Tibial artery (tissue), 4 donors: Measurements from ENCODE around the gene CNNM3.
A peak's percentile ranks its signal among the peaks of the same experiment; 100 is the strongest.

Experiments
- DNase-seq, 2 donors: peaks; one replicate each; pipeline ENCODE4 v3.0.0-alpha.2; 2019
- H3K27ac ChIP-seq, 2 donors: fragments of 200-600 bp; sonication (generic) in 1 of 2; 1 replicate in 1 of 2; 2 replicates in 1 of 2; pipeline ENCODE4 v1.5.1; 2018 to 2019; ENCODE audit warnings: mild to moderate bottlenecking in 1 of 2
- H3K27me3 ChIP-seq, 2 donors: fragments of 200-600 bp; sonication (generic) in 1 of 2; one replicate each; pipeline versions ENCODE4 v1.5.1 to v1.6.0; 2016 to 2019
- H3K36me3 ChIP-seq, 3 donors: fragments of 200-600 bp; sonication (generic) in 2 of 3; one replicate each; pipeline ENCODE4 v1.5.1; 2016 to 2019; ENCODE audit warnings: mild to moderate bottlenecking in 2 of 3
- H3K4me1 ChIP-seq, 4 donors: fragments of 200-600 bp; sonication (generic) in 2 of 4; 1 replicate in 3 of 4; 2 replicates in 1 of 4; pipeline ENCODE4 v1.5.1; 2016 to 2019
- H3K4me3 ChIP-seq, 2 donors: fragments of 200-600 bp; sonication (generic) in 1 of 2; 1 replicate in 1 of 2; 2 replicates in 1 of 2; pipeline ENCODE4 v1.5.1; 2018 to 2019; ENCODE audit warnings: mild to moderate bottlenecking in 2 of 2
- H3K9me3 ChIP-seq, 3 donors: fragments of 200-600 bp; sonication (generic) in 1 of 3; one replicate each; pipeline ENCODE4 v1.5.1; 2016 to 2019
- intact Hi-C: fragments of 100-400 bp; cut with DNase I; formaldehyde crosslinking; loops from one replicate; pipeline ENCODE4 v1.15.0; 2023; ENCODE audit warnings: low total_unique reads
- TF ChIP-seq, protein P1 (sequence below), 2 experiments: fragments of 200-600 bp in 1 of 2; fragments of 450-650 bp in 1 of 2; IDR thresholded peaks; one replicate each; pipeline ENCODE4 v1.5.1; 2017 to 2019; ENCODE audit warnings: antibody characterized with exemption in 2 of 2, mild to moderate bottlenecking in 1 of 2, moderate library complexity in 1 of 2

Gene CNNM3

DNA sequence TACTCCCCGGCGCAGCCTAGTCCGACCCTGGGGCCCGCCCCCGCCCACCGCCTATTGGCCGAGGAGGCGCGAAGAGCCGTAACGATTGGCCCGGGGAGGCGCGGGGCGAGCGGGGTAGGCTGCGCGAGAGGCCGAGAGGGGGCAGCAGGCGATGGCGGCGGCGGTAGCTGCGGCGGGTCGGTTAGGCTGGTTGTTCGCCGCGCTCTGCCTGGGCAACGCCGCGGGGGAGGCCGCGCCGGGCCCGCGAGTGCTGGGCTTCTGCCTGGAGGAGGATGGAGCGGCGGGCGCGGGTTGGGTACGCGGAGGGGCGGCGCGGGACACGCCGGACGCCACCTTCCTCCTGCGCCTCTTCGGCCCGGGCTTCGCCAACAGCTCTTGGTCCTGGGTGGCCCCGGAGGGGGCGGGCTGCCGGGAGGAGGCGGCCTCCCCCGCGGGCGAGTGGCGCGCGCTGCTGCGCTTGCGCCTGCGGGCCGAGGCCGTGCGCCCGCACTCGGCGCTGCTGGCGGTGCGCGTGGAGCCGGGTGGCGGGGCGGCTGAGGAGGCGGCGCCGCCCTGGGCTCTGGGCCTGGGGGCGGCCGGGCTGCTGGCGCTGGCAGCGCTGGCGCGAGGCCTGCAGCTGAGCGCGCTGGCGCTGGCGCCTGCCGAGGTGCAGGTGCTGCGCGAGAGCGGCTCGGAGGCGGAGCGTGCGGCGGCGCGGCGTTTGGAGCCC, at the start of gene CNNM3:
Gene CNNM3, plus strand, starts transcription at position 142 of the 709 bp plus-strand sequence. Its CDS starts 10 bp downstream, at position 152.
- Histone ChIP-seq H3K27me3 (no peaks in the 10 kb centered on the region), H3K36me3 (peaks cover 0 to 16% (median under 1%) of the 10 kb centered on the region in 3 donors), H3K27ac (peak within 1 kb of the TSS; percentile 77 to 95), H3K9me3 (no peaks in the 10 kb centered on the region), H3K4me3 (peak within 1 kb of the TSS; percentile 58 to 85), H3K4me1 (peaks cover 0 to 58% (median 40%) of the 10 kb centered on the region in 4 donors)
- TF ChIP-seq, protein P1, sequence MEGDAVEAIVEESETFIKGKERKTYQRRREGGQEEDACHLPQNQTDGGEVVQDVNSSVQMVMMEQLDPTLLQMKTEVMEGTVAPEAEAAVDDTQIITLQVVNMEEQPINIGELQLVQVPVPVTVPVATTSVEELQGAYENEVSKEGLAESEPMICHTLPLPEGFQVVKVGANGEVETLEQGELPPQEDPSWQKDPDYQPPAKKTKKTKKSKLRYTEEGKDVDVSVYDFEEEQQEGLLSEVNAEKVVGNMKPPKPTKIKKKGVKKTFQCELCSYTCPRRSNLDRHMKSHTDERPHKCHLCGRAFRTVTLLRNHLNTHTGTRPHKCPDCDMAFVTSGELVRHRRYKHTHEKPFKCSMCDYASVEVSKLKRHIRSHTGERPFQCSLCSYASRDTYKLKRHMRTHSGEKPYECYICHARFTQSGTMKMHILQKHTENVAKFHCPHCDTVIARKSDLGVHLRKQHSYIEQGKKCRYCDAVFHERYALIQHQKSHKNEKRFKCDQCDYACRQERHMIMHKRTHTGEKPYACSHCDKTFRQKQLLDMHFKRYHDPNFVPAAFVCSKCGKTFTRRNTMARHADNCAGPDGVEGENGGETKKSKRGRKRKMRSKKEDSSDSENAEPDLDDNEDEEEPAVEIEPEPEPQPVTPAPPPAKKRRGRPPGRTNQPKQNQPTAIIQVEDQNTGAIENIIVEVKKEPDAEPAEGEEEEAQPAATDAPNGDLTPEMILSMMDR (IDR thresholded peaks at IDR 0.05): peak; percentile 66 to 67
- intact Hi-C loops: loop anchor here (5.0 kb wide), 1 partner anchor 41 kb away; the partner anchor contains the start of gene ANKRD39
- DNase-seq: peak; percentile 96 to 98

DNA sequence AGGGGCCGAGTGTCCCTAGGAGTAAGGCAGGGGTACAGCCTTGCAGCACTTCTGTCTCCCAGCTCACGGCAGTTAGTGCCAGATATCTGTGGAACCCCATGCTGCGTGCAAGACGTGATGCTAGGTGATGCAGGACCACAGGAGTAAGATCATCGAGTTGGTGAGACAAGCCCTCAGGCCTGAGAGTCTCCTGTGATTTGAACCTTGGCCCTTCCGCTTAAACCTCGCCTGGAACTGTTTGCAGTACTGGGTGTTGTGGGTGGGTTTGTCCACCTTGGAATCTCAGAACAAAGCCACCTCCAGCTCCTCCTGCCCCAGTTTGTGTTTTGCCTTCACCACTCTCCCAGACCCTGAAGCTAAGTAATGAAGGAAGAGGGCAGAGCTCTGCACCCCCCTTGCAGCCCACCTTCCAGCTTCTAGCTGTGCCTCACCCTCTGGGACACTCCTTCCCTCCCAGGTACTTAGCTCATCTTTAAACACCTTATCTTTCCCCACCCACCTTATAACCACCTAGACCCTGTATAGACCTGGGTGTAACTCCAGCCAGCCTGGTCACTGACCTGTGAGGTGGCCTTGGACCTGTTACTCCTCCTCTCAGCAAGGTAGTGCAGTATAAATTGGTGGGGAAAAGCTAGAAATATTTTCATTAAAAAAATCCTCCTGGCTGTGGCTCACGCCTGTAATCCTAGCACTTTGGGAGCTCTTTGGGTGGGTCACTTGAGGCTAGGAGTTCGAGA, 48.8 kb upstream of the CNNM3 start:
- H3K27ac ChIP-seq: no peak overlapping the region
- intact Hi-C loops: no loop called here
- peaks cover 0 to 49% (median 23%) of the 10 kb centered on the region in 4 donors for H3K4me1 ChIP-seq

DNA sequence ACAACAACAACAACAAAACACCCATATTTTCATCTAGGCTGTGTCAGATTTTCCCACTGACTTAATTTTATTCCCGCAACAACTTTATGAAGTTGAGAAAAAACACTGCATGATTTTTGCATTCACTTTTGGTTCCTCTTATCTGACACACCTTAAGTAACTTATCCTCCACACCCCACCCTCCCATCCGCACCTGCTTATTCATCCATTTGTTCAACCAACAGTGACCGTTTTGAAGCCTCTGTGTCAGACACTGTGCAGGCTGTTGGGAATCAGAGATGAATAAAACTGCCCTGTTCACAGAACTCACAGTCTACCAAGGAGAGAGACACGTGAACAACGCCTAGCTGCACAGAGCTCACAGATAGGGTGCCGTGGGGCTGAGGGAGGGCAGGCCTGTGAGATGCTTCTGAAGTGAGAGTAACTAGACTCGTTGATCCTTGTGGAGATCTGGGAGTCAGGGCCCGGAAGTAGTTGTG, 47.9 kb upstream of the CNNM3 start:
- no peaks in the 10 kb centered on the region for H3K27me3 ChIP-seq
- H3K4me3 ChIP-seq: no peak overlapping the region
- no peak for DNase-seq
- H3K36me3 ChIP-seq: peaks cover 0 to 11% (median 0%) of the 10 kb centered on the region in 3 donors
- no peak overlapping the region for H3K27ac ChIP-seq
- H3K9me3 ChIP-seq: no peaks in the 10 kb centered on the region
- TF ChIP-seq, protein P1 (IDR thresholded peaks at IDR 0.05): no peak
- peaks cover 0 to 48% (median 15%) of the 10 kb centered on the region in 4 donors for H3K4me1 ChIP-seq
- intact Hi-C loops: no loop called here

More for the DNA sequence above, 48.8 kb upstream of the CNNM3 start:
- Histone ChIP-seq H3K36me3 (peaks cover 0 to 11% (median 0%) of the 10 kb centered on the region in 3 donors), H3K27me3 (no peaks in the 10 kb centered on the region), H3K9me3 (no peaks in the 10 kb centered on the region), H3K4me3 (no peak overlapping the region)
- TF ChIP-seq, protein P1 (IDR thresholded peaks at IDR 0.05): no peak
- no peak for DNase-seq

DNA sequence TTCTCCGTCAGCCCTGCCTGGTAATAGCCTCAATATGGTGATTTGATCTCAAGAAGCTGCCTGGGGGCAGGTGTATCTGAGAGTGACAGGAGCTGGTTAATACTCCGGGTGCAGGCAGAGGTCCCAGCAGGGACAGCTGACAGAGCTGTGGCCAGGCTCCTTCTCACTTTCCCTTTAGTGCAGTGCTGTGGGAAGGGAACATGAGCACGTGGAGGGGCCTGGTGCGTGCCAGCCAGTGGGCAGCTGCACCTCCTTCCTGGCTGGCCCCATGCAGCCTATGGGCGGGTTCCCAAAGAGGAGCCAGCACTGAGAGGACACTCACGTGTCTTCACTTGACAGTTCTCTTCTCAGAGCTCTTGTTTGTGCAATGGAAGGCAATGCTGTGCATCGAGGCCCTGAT, 46.3 kb upstream of the CNNM3 start:
- Histone ChIP-seq H3K27me3 (no peaks in the 10 kb centered on the region), H3K4me3 (no peak overlapping the region), H3K27ac (no peak overlapping the region), H3K36me3 (peaks cover 0 to 11% (median 0%) of the 10 kb centered on the region in 3 donors), H3K4me1 (peaks cover 0 to 32% (median 2%) of the 10 kb centered on the region in 4 donors), H3K9me3 (no peaks in the 10 kb centered on the region)
- peak; percentile 65 to 74 for DNase-seq
- TF ChIP-seq, protein P1 (IDR thresholded peaks at IDR 0.05): no peak
- intact Hi-C loops: no loop called here

DNA sequence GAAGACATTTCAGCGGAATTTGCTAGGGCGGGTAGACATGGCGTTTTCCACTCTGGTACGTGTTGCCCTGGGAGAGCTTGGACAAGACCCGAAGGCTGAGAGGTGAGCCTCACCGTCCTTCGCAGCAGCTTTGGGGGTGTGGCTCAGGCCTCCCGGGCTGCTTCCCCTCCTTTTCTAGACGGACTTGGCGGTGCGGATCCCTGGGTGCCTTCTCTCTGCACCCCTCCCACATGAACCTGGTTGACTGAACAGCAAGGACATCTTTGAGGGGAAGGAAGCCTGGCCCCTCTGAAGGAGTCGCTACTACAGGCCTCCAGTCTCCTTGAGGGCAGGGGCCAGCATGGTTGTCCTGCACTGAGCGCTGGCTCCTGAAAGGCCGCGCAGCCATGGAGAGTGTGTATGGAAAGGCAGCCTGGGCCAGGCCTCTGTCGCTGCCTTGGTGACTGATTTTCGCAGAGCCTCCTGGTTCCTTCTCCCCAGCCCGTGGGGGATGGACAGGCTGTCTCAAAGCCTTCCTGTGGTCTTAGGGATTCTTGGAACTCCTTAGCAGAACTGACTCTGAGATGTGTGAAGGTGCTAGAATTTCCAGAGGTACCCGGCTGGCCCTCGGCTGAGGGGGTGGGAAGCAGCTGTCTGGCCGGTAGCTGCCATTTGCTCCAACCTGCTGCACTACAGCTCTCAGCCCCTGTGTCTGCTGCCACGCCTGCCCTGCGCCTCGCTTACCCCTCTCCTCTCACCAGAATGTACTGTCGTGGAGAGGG, 45.4 kb upstream of the CNNM3 start:
- intact Hi-C loops: no loop called here
- Histone ChIP-seq H3K4me3 (no peak overlapping the region), H3K27me3 (no peaks in the 10 kb centered on the region), H3K36me3 (peaks cover 0 to 11% (median 0%) of the 10 kb centered on the region in 3 donors), H3K27ac (no peak overlapping the region), H3K9me3 (no peaks in the 10 kb centered on the region), H3K4me1 (peaks cover 0 to 29% (median 0%) of the 10 kb centered on the region in 4 donors)
- no peak for DNase-seq
- TF ChIP-seq, protein P1 (IDR thresholded peaks at IDR 0.05): no peak
